Activated gamma-delta T cell treated with Interleukin-2 at 50 U/mL for 16 hours (primary cell): Measurements from ENCODE around the gene SERPINH1.

Experiments
- DNase-seq: peaks from one replicate; pipeline ENCODE4 v3.0.0-alpha.2; 2020

The SERPINH1 gene

GRCh38 chr11:75557666-75558494 is 4.2 kb upstream of the SERPINH1 start:
- DNase-seq: no peak

GRCh38 chr11:75558939-75559843 is 2.9 kb upstream of the SERPINH1 start:
- no peak for DNase-seq

DNA sequence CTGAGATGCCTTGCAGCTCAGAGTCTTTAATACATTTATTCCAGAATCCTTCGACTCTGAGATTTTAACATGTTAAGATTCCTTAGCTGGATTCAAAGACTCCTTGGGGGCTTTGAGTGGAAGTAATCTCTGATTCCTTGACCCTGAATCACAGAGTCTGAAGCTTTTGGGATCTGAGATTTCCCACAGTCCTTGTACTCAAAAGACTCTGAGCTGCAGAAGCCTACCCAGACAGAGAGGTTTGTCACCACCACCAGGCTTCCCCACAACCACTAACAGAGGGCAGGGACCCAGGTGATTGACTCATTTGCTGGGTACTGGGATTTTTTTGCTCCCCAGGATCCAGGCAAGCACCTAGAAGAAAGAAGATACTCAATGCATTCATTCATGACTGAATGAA is 1.4 kb upstream of the SERPINH1 start:
- DNase-seq: no peak

- DNase-seq: no peak
Measured at GRCh38 chr11:75561426-75562047, 516 bp upstream of the SERPINH1 start.

DNA sequence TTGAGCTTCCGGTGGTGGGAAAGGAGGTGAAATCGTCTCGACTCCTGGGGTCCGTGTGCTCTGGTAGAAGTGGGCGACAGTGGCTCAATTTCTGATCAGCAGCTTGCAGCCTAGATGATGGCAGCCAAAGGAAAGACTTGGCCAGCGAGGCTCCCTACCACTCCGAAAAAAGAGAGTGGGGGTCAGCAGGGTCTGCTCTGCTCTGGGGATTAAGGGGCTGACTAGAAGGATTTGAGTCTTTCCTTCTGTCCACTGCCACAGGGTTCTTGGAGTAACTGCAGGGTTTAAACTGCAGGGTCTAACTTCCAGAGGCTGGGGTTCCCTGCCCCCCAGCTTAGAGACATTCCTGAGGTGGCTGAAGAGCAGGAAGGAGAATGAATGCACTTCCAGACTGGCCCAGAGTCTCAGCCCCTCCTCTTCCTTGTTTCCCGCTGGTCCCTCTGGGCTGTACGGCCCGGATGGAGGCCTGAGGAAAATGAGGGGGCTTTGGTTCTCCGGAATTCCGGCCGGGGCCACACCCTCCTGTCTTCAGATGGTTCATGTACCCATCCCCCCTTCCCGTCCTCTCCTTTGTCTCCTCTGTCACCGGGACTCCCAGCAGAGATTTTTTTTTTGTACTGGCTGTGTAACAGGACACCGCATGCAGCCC is 907 bp downstream of the SERPINH1 start:
- no peak for DNase-seq

DNA sequence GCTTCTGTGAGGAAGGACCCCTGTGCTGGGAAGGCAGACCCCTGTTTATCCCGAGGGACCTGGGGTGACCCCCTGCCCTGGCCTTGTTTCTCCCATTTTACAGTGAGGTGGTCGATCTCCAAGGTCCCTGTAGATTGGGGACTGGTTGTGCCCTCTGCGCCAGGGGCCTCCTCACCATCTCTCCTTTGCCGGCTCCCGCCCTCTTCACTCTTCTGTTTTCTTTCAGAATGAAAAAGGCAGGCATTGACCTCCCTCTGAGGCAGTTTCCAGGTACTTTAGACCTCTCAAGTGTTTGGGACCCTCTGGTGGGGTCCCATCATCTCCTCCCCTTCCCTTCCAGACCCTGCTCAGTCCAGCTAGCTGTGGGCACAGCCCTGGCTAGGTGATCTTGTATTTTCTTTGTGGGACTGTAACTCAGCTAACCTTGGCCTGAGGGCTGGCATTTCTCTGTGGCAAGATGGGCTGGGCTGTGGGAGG is 1.5 kb downstream of the SERPINH1 start:
- DNase-seq: no peak

GRCh38 chr11:75563978-75564552 is 2.0 kb downstream of the SERPINH1 start:
- DNase-seq: no peak

GRCh38 chr11:75565221-75565814 is 3.3 kb downstream of the SERPINH1 start:
- DNase-seq: no peak

- peak; percentile 19 for DNase-seq
Measured at GRCh38 chr11:75565916-75566762, 4.1 kb downstream of the SERPINH1 start.

DNA sequence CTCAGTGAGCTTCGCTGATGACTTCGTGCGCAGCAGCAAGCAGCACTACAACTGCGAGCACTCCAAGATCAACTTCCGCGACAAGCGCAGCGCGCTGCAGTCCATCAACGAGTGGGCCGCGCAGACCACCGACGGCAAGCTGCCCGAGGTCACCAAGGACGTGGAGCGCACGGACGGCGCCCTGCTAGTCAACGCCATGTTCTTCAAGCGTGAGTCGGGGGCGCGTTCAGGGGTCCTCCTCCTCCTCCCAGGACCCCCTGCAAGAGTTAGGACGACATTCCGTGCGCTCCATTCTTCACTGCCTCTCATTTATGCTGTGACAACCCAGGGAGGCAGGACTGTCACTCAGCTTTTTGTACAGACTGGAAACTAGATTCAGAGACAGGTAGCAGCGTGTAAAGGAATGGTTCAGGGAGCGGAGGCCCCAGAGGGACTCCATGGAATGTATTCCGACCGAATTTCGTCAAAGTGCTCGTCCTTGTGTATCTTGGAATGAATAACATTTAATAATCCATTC is 4.8 kb downstream of the SERPINH1 start:
- DNase-seq: no peak

DNA sequence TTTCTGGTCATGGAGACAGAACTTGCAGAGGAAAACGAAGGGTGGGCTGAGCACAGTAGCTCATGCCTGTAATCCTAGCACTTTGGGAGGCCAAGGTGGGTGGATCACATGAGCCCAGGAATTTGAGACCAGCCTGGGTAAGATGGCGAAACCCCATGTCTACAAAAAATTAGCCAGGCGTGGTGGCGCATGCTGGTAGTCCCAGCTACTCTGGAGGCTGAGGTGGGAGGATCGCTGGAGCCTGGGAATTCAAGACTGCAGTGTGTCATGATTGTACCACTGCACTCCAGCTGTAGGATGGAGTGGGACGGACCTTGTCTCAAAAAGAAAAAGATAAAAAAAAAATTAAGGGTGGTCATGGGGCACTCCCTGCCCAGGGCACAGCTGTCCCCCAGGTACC is 5.9 kb downstream of the SERPINH1 start:
- no peak for DNase-seq

GRCh38 chr11:75568616-75569219 is 6.7 kb downstream of the SERPINH1 start:
- DNase-seq: no peak

DNA sequence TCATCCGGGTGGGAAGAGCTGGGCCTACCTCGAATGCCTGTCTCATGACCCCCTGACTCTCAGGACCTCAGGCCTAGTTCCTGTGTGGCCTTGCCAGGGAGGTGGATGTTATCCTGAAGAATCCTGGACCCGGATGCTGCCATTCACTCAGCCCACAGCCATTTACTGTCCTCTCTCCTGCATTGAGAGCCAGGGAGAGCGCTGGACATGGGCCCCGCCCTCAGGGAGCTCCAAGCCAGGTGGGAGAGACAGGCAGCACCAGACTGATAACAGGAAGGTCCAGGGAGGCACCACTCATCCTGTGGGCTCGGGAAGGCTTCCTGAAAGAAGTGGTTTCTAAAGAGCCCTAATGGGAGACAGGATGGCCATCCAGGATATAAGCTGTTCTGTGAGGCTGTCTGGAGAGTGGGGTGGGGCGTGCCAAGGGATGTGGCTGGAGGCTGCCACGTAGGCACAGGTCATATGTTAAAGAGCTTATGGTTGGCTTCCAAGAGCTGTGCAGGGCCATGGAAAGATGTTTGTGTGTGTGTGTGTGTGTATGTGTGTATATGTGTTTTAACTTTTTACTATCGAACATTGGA is 8.6 kb downstream of the SERPINH1 start:
- DNase-seq: no peak

GRCh38 chr11:75571625-75572024 is 9.6 kb downstream of the SERPINH1 start:
- DNase-seq: no peak

- DNase-seq: no peak
Measured at GRCh38 chr11:75572744-75573143, 10.7 kb downstream of the SERPINH1 start.

- no peak for DNase-seq
Measured at GRCh38 chr11:75574698-75575602, 12.9 kb downstream of the SERPINH1 start.

- no peak for DNase-seq
Measured at GRCh38 chr11:75576017-75576416, 14.0 kb downstream of the SERPINH1 start.

- DNase-seq: no peak
Measured at GRCh38 chr11:75576499-75576918, 14.5 kb downstream of the SERPINH1 start.

DNA sequence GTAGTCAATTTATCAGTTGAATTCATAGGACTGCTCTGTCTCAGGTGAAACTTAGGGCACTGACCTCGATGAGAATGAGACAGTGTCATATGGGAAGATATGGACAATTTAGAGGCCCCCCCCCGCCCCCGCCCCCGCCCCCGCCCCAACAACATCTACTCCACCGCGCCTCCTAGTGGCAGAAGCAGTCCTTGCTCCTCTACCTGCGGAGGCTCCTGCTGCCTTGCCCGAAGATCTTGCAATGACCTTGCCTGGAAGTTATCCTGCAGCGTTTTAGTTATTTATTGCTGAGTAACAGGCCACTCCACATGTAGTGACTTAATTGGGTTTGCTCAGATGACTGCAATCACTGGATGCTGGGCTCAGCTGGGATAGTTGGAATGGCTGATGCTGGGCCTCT is 15.2 kb downstream of the SERPINH1 start:
- peak; percentile 61 for DNase-seq
